ENCODE data around the gene SPIN2B.

GRCh38 chrX:57134702-57135101, 13.4 kb upstream of the SPIN2B start:
- TF ChIP-seq CTCF (IDR thresholded peaks at IDR 0.05): no peak
- no peak for TF ChIP-seq CEBPB (IDR thresholded peaks at IDR 0.05)

All from A549 (cell line).